Sigmoid colon (tissue), 7 donors: ENCODE measurements around the gene PPP1R7. TPM values are rescaled to one million over a fixed set of nuclear protein-coding genes. Genes with fewer than 3 reads are reported as not detected.

Experiments
- DNase-seq: peaks from one replicate; pipeline ENCODE4 v3.0.0-alpha.2; 2019
- H3K27ac ChIP-seq, 4 donors: fragments of 200-600 bp; sonication (generic); one replicate each; pipeline ENCODE4 v1.5.1; 2016 to 2019; ENCODE audit warnings: mild to moderate bottlenecking in 1 of 4
- H3K27me3 ChIP-seq, 3 donors: fragments of 200-600 bp; sonication (generic); one replicate each; pipeline ENCODE4 v1.5.1; 2019; ENCODE audit warnings: mild to moderate bottlenecking in 1 of 3
- H3K36me3 ChIP-seq, 4 donors: fragments of 200-600 bp; sonication (generic); one replicate each; pipeline ENCODE4 v1.5.1; 2016 to 2019
- H3K4me1 ChIP-seq, 4 donors: fragments of 200-600 bp; sonication (generic); one replicate each; pipeline ENCODE4 v1.5.1; 2017 to 2019
- H3K4me3 ChIP-seq, 4 donors: fragments of 200-600 bp; sonication (generic); one replicate each; pipeline ENCODE4 v1.5.1; 2017 to 2019; ENCODE audit warnings: mild to moderate bottlenecking in 2 of 4, moderate library complexity in 1 of 4
- H3K9me3 ChIP-seq, 4 donors: fragments of 200-600 bp in 3 of 4; sonication (generic) in 3 of 4; one replicate each; pipeline versions ENCODE4 v1.5.1 to v1.6.1; 2013 to 2019
- EP300 ChIP-seq, 4 donors: sonication (generic); formaldehyde crosslinking; IDR thresholded peaks; one replicate each; pipeline ENCODE4 v1.6.1; 2017; ENCODE audit warnings: antibody characterized with exemption in 4 of 4
- POLR2A ChIP-seq, 2 donors: fragments of 450-650 bp; IDR thresholded peaks; one replicate each; pipeline ENCODE4 v1.6.1; 2016; ENCODE audit warnings: antibody characterized with exemption in 2 of 2, mild to moderate bottlenecking in 2 of 2, moderate library complexity in 2 of 2
- POLR2AphosphoS5 ChIP-seq, 4 donors: sonication (generic); formaldehyde crosslinking; IDR thresholded peaks; one replicate each; pipeline ENCODE4 v1.6.1; 2017; ENCODE audit warnings: antibody characterized with exemption in 4 of 4
- WGBS, 2 donors: extraction: QIAGEN DNeasy Blood & Tissue Kit; methylation state at CpG; one replicate each; pipeline ENCODE4 v1.1.7; 2013; 5-methylcytosine and 5-hydroxymethylcytosine counted together
- intact Hi-C: fragments of 100-400 bp; cut with DNase I; formaldehyde crosslinking; loops from one replicate; pipeline ENCODE4 v1.15.1; 2023
- polyA plus RNA-seq, 3 donors: library from polyadenylated mRNA; stranded (reverse); fragments of 200-250 nt; gene quantifications; one replicate each; pipeline ENCODE4 v1.2.3, GENCODE V29; 2013
- total RNA-seq, 4 donors: library from RNA; depleted of rRNA; stranded (reverse); fragments of >200 nt; gene quantifications; one replicate each; pipeline ENCODE4 v1.1.0, GENCODE V29; 2016
- TF ChIP-seq, protein P1 (sequence below), 4 experiments: fragments of 450-650 bp in 3 of 4; fragments of 200-600 bp in 1 of 4; IDR thresholded peaks; one replicate each; pipeline ENCODE4 v1.5.1; 2016 to 2019; ENCODE audit warnings: antibody characterized with exemption in 4 of 4, mild to moderate bottlenecking in 3 of 4, moderate library complexity in 2 of 4
- donor health status: healthy with polysubstance abuse.
- donor health status: Bipolar disorder and iron deficiency.
- donor health status: healthy.

PPP1R7 gene
- total and polyA plus RNA-seq, 7 donors, result 41.3 to 89.7 (median 63.5) TPM

DNA sequence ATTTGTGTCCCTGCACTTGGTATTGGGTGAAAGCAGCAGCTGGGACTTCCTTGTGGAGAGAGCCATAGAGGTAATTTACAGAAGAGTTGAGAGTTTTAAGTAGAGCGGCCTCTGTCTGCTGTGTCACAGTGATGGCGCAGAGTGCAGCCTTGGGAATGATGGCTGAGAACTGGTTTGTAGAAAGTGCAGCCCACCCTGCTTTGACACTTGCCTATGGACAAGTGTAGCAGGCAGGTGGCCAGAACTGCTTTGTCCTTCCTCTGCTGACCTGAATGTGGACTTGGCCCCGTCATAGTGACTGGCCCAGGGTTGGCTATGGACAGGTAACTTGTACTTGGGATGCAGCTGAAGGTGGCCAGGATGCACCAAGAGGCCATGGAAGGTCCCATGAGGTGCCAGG is 31.9 kb downstream of the PPP1R7 start:
- no peaks in the 10 kb centered on the region for H3K9me3 ChIP-seq
- H3K27me3 ChIP-seq, result no peaks in the 10 kb centered on the region
- H3K4me1 ChIP-seq, result no peaks in the 10 kb centered on the region
- TF ChIP-seq, protein P1, sequence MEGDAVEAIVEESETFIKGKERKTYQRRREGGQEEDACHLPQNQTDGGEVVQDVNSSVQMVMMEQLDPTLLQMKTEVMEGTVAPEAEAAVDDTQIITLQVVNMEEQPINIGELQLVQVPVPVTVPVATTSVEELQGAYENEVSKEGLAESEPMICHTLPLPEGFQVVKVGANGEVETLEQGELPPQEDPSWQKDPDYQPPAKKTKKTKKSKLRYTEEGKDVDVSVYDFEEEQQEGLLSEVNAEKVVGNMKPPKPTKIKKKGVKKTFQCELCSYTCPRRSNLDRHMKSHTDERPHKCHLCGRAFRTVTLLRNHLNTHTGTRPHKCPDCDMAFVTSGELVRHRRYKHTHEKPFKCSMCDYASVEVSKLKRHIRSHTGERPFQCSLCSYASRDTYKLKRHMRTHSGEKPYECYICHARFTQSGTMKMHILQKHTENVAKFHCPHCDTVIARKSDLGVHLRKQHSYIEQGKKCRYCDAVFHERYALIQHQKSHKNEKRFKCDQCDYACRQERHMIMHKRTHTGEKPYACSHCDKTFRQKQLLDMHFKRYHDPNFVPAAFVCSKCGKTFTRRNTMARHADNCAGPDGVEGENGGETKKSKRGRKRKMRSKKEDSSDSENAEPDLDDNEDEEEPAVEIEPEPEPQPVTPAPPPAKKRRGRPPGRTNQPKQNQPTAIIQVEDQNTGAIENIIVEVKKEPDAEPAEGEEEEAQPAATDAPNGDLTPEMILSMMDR (IDR thresholded peaks at IDR 0.05), result no peak
- TF ChIP-seq POLR2AphosphoS5 (IDR thresholded peaks at IDR 0.05), result no peak
- TF ChIP-seq EP300 (IDR thresholded peaks at IDR 0.05), result no peak
- no peak for TF ChIP-seq POLR2A (IDR thresholded peaks at IDR 0.05)
- H3K36me3 ChIP-seq, result peaks cover 0 to 40% (median 10%) of the 10 kb centered on the region in 4 donors
- H3K4me3 ChIP-seq, result no peak overlapping the region
- no peak overlapping the region for H3K27ac ChIP-seq
- WGBS, 2 donors, result 98% methylated on average over 3 of the region's 3 CpGs
- intact Hi-C loops, result no loop called here
- DNase-seq, result no peak

DNA sequence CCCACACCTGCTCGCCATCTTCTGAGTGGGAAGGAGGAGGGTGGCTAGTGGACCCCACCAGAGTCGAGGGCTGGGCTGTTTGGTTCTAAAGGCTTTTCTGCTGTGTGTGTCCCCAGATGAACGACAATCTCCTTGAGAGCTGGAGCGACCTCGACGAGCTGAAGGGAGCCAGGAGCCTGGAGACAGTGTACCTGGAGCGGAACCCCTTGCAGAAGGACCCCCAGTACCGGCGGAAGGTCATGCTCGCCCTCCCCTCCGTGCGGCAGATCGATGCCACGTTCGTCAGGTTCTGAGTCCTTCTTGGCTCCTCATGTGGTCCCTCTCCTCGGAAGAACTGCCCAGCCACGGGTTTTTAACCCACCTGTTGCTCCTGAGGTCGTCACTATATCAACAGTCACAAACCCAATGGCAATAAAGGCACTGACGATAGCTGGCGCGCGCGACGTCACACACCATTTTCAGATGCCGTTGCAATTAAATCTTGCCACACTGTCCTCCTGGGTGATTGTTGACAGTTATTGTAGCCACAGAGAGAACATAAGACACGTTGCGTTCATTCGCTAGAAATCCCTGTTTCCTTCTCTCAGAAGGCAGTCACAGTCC is 32.4 kb downstream of the PPP1R7 start:
- no peak for DNase-seq
- no peaks in the 10 kb centered on the region for H3K4me1 ChIP-seq
- no peaks in the 10 kb centered on the region for H3K27me3 ChIP-seq
- intact Hi-C loops, result no loop called here
- no peak overlapping the region for H3K4me3 ChIP-seq
- WGBS, 2 donors, result 90 to 92% methylated on average over 28 of the region's 28 CpGs
- no peak overlapping the region for H3K27ac ChIP-seq
- TF ChIP-seq POLR2AphosphoS5 (IDR thresholded peaks at IDR 0.05), result no peak
- no peak for TF ChIP-seq EP300 (IDR thresholded peaks at IDR 0.05)
- TF ChIP-seq, protein P1 (IDR thresholded peaks at IDR 0.05), result no peak
- TF ChIP-seq POLR2A (IDR thresholded peaks at IDR 0.05), result no peak
- H3K36me3 ChIP-seq, result peaks cover 0 to 35% (median 10%) of the 10 kb centered on the region in 4 donors
- H3K9me3 ChIP-seq, result no peaks in the 10 kb centered on the region

GRCh38 chr2:241183221-241183620 is 33.0 kb downstream of the PPP1R7 start:
- no peak overlapping the region for H3K27ac ChIP-seq
- intact Hi-C loops, result no loop called here
- WGBS, 2 donors, result 93% methylated on average over 9 of the region's 9 CpGs
- no peak overlapping the region for H3K4me3 ChIP-seq
- peaks cover 0 to 30% (median 9%) of the 10 kb centered on the region in 4 donors for H3K36me3 ChIP-seq
- TF ChIP-seq POLR2A (IDR thresholded peaks at IDR 0.05) (no peak), EP300 (IDR thresholded peaks at IDR 0.05) (no peak), POLR2AphosphoS5 (IDR thresholded peaks at IDR 0.05) (no peak)
- TF ChIP-seq, protein P1 (IDR thresholded peaks at IDR 0.05), result no peak
- no peak for DNase-seq
- no peaks in the 10 kb centered on the region for H3K9me3 ChIP-seq
- H3K27me3 ChIP-seq, result no peaks in the 10 kb centered on the region
- H3K4me1 ChIP-seq, result no peaks in the 10 kb centered on the region

- 74 to 77% methylated on average over 9 of the region's 9 CpGs for WGBS, 2 donors
- DNase-seq, result no peak
- H3K9me3 ChIP-seq, result no peaks in the 10 kb centered on the region
- TF ChIP-seq, protein P1 (IDR thresholded peaks at IDR 0.05), result no peak
- TF ChIP-seq POLR2AphosphoS5 (IDR thresholded peaks at IDR 0.05) (no peak), EP300 (IDR thresholded peaks at IDR 0.05) (no peak), POLR2A (IDR thresholded peaks at IDR 0.05) (no peak)
- peaks cover 0 to 18% (median 2%) of the 10 kb centered on the region in 4 donors for H3K36me3 ChIP-seq
- H3K4me1 ChIP-seq, result no peaks in the 10 kb centered on the region
- H3K4me3 ChIP-seq, result no peak overlapping the region
- no peak overlapping the region for H3K27ac ChIP-seq
- no peaks in the 10 kb centered on the region for H3K27me3 ChIP-seq
- intact Hi-C loops, result no loop called here
Observed at GRCh38 chr2:241184901-241185300, 34.6 kb downstream of the PPP1R7 start.

- DNase-seq, result no peak
- WGBS, 2 donors, result 81 to 84% methylated on average over 11 of the region's 11 CpGs
- no peak overlapping the region for H3K4me3 ChIP-seq
- peaks cover 0 to 16% (median 1%) of the 10 kb centered on the region in 4 donors for H3K36me3 ChIP-seq
- intact Hi-C loops, result no loop called here
- H3K4me1 ChIP-seq, result no peaks in the 10 kb centered on the region
- no peaks in the 10 kb centered on the region for H3K27me3 ChIP-seq
- H3K27ac ChIP-seq, result no peak overlapping the region
- no peaks in the 10 kb centered on the region for H3K9me3 ChIP-seq
- TF ChIP-seq, protein P1 (IDR thresholded peaks at IDR 0.05), result no peak
- TF ChIP-seq POLR2A (IDR thresholded peaks at IDR 0.05) (no peak), POLR2AphosphoS5 (IDR thresholded peaks at IDR 0.05) (no peak)
Observed at GRCh38 chr2:241185961-241186360, 35.7 kb downstream of the PPP1R7 start.
